Testis (tissue), 2 donors: ENCODE measurements around the gene HSPD1.

Source experiments
- CTCF ChIP-seq, 3 experiments: fragments of 450-650 bp in 2 of 3; fragments of 200-600 bp in 1 of 3; sonication (generic) in 1 of 3; IDR thresholded peaks; one replicate each; pipeline ENCODE4 v1.5.1; 2016 to 2019; ENCODE audit warnings: antibody characterized with exemption in 3 of 3, mild to moderate bottlenecking in 2 of 3, moderate library complexity in 1 of 3
- POLR2A ChIP-seq: fragments of 450-650 bp; IDR thresholded peaks from one replicate; pipeline ENCODE4 v1.6.1; 2017; ENCODE audit warnings: antibody characterized with exemption, mild to moderate bottlenecking, moderate library complexity

- TF ChIP-seq CTCF (IDR thresholded peaks at IDR 0.05), result no peak
- TF ChIP-seq POLR2A, result no peak
Measured at GRCh38 chr2:197472166-197472565, 27.5 kb downstream of the HSPD1 start.
